HS-27A (cell line): Measurements from ENCODE around the gene GPX3.

Source experiments
- DNase-seq: peaks from one replicate; pipeline ENCODE4 v3.0.0-alpha.2; 2012; ENCODE audit warnings: low read depth, missing footprints

The GPX3 gene

GRCh38 chr5:151034422-151035379, 14.3 kb downstream of the GPX3 start:
- no peak for DNase-seq

- DNase-seq: no peak
Measured at GRCh38 chr5:151036556-151036955, 16.2 kb downstream of the GPX3 start.

- DNase-seq: no peak
Measured at GRCh38 chr5:151037561-151038411, 17.4 kb downstream of the GPX3 start.

- DNase-seq: no peak
Measured at GRCh38 chr5:151038412-151038745, 18.0 kb downstream of the GPX3 start.

GRCh38 chr5:151038801-151039238, 18.4 kb downstream of the GPX3 start:
- DNase-seq: no peak

- no peak for DNase-seq
Measured at GRCh38 chr5:151039665-151040064, 19.3 kb downstream of the GPX3 start.

- no peak for DNase-seq
Measured at GRCh38 chr5:151040211-151040747, 19.9 kb downstream of the GPX3 start.

GRCh38 chr5:151041577-151042268, 21.3 kb downstream of the GPX3 start:
- no peak for DNase-seq

GRCh38 chr5:151042453-151043093, 22.2 kb downstream of the GPX3 start:
- no peak for DNase-seq

- no peak for DNase-seq
Measured at GRCh38 chr5:151047814-151048425, 27.5 kb downstream of the GPX3 start.

GRCh38 chr5:151048526-151048925, 28.1 kb downstream of the GPX3 start:
- no peak for DNase-seq

GRCh38 chr5:151051066-151051930, 30.9 kb downstream of the GPX3 start:
- DNase-seq: no peak

- no peak for DNase-seq
Measured at GRCh38 chr5:151051931-151052608, 31.7 kb downstream of the GPX3 start.

- no peak for DNase-seq
Measured at GRCh38 chr5:151052836-151053235, 32.4 kb downstream of the GPX3 start.

- DNase-seq: no peak
Measured at GRCh38 chr5:151053796-151054462, 33.5 kb downstream of the GPX3 start.

- no peak for DNase-seq
Measured at GRCh38 chr5:151054709-151055108, 34.3 kb downstream of the GPX3 start.

- DNase-seq: no peak
Measured at GRCh38 chr5:151055336-151055735, 34.9 kb downstream of the GPX3 start.

- DNase-seq: no peak
Measured at GRCh38 chr5:151056379-151057325, 36.3 kb downstream of the GPX3 start.
